ENCODE results near the gene RABAC1. TPM values are rescaled to one million over a fixed set of nuclear protein-coding genes. Genes with fewer than 3 reads are reported as not detected.
A peak's percentile ranks its signal among the peaks of the same experiment; 100 is the strongest.

Gene RABAC1
- polyA plus RNA-seq, 1 donor (not counting 4 experiments of a cell fraction or from before 2014, with no cell fraction given), result 107 TPM

GRCh38 chr19:41934849-41935374 is 24.2 kb downstream of the RABAC1 start:
- no peak for TF ChIP-seq EZH2 (IDR thresholded peaks at IDR 0.05; ENCODE audit: low read length)
- peak; percentile 79 to 95 (median 93) for TF ChIP-seq CTCF (optimal IDR thresholded peaks at IDR 0.05 in 1 of 3, IDR thresholded peaks at IDR 0.05 in 1 of 3, conservative IDR thresholded peaks at IDR 0.05 in 1 of 3; ENCODE audit: extremely low read depth in 1 of 3, insufficient read depth in 2 of 3, low read length in 3 of 3)
- DNase-seq (ENCODE audit: low read depth, low spot score) (no peak), FAIRE-seq (peak; percentile 65)
- H4K20me1 ChIP-seq (ENCODE audit: control insufficient read depth, extremely low read depth, insufficient read depth, low read length), result peaks cover 3% of the 10 kb centered on the region
- no peaks in the 10 kb centered on the region for H3K9me3 ChIP-seq (ENCODE audit: control insufficient read depth, low read depth, low read length)
- no peaks in the 10 kb centered on the region for H3K36me3 ChIP-seq (ENCODE audit: control insufficient read depth in 2 of 2, extremely low read depth in 1 of 2, insufficient read depth in 2 of 2, low read length in 2 of 2)
- H3K9me1 ChIP-seq (ENCODE audit: control insufficient read depth, extremely low read depth, insufficient read depth, low read length), result no peaks in the 10 kb centered on the region
- no peak overlapping the region for H3K27ac ChIP-seq (ENCODE audit: control insufficient read depth, insufficient read depth, low read length)
- dilution Hi-C loops (cut with MboI; ENCODE audit: extremely low pct_ligation_motif_present, low sequenced_read_pairs), result no loop called here
- H3K27me3 ChIP-seq (ENCODE audit: control insufficient read depth, extremely low read depth, insufficient read depth, low read length), result peaks cover 77% of the 10 kb centered on the region
- H3K4me2 ChIP-seq (ENCODE audit: control insufficient read depth, extremely low read depth, insufficient read depth, low read depth, low read length), result no peak overlapping the region
- H3K79me2 ChIP-seq (ENCODE audit: control insufficient read depth, insufficient read depth, low read length), result no peaks in the 10 kb centered on the region
- no peak overlapping the region for H3K9ac ChIP-seq (ENCODE audit: control insufficient read depth, extremely low read depth, insufficient read depth, low read length)
- no peak overlapping the region for H3K4me3 ChIP-seq (ENCODE audit: control insufficient read depth in 2 of 3, extremely low read depth in 1 of 3, insufficient read depth in 2 of 3, low read depth in 1 of 3, low read length in 3 of 3)
- H2AFZ ChIP-seq (ENCODE audit: control insufficient read depth, low read length), result no peak overlapping the region
- H3K4me1 ChIP-seq (ENCODE audit: control insufficient read depth, extremely low read depth, insufficient read depth, low read length), result peaks cover 15% of the 10 kb centered on the region

GRCh38 chr19:41933693-41934426 is 25.3 kb downstream of the RABAC1 start:
- H3K36me3 ChIP-seq (ENCODE audit: control insufficient read depth in 2 of 2, extremely low read depth in 1 of 2, insufficient read depth in 2 of 2, low read length in 2 of 2), result no peaks in the 10 kb centered on the region
- H3K27ac ChIP-seq (ENCODE audit: control insufficient read depth, insufficient read depth, low read length), result no peak overlapping the region
- dilution Hi-C loops (cut with MboI; ENCODE audit: extremely low pct_ligation_motif_present, low sequenced_read_pairs), result no loop called here
- H3K4me3 ChIP-seq (ENCODE audit: control insufficient read depth in 2 of 3, extremely low read depth in 1 of 3, insufficient read depth in 2 of 3, low read depth in 1 of 3, low read length in 3 of 3), result no peak overlapping the region
- no peak overlapping the region for H3K9ac ChIP-seq (ENCODE audit: control insufficient read depth, extremely low read depth, insufficient read depth, low read length)
- FAIRE-seq, result peak; percentile 46
- H2AFZ ChIP-seq (ENCODE audit: control insufficient read depth, low read length), result no peak overlapping the region
- H4K20me1 ChIP-seq (ENCODE audit: control insufficient read depth, extremely low read depth, insufficient read depth, low read length), result peaks cover 3% of the 10 kb centered on the region
- DNase-seq (ENCODE audit: low read depth, low spot score), result no peak
- H3K79me2 ChIP-seq (ENCODE audit: control insufficient read depth, insufficient read depth, low read length), result no peaks in the 10 kb centered on the region
- H3K4me1 ChIP-seq (ENCODE audit: control insufficient read depth, extremely low read depth, insufficient read depth, low read length), result peaks cover 17% of the 10 kb centered on the region
- no peaks in the 10 kb centered on the region for H3K9me1 ChIP-seq (ENCODE audit: control insufficient read depth, extremely low read depth, insufficient read depth, low read length)
- TF ChIP-seq CTCF (optimal IDR thresholded peaks at IDR 0.05 in 1 of 3, IDR thresholded peaks at IDR 0.05 in 1 of 3, conservative IDR thresholded peaks at IDR 0.05 in 1 of 3; ENCODE audit: extremely low read depth in 1 of 3, insufficient read depth in 2 of 3, low read length in 3 of 3), result no peak
- no peak for TF ChIP-seq EZH2 (IDR thresholded peaks at IDR 0.05; ENCODE audit: low read length)
- peaks cover 84% of the 10 kb centered on the region for H3K27me3 ChIP-seq (ENCODE audit: control insufficient read depth, extremely low read depth, insufficient read depth, low read length)
- no peak overlapping the region for H3K4me2 ChIP-seq (ENCODE audit: control insufficient read depth, extremely low read depth, insufficient read depth, low read depth, low read length)
- H3K9me3 ChIP-seq (ENCODE audit: control insufficient read depth, low read depth, low read length), result no peaks in the 10 kb centered on the region

Measured in keratinocyte (primary cell).